Astrocyte (in vitro differentiated cells and primary cell): Measurements from ENCODE around the gene AGPS. TPM values are rescaled to one million over a fixed set of nuclear protein-coding genes. Genes with fewer than 3 reads are reported as not detected.

Experiments
- DNase-seq: peaks from one replicate; pipeline ENCODE4 v3.0.0-alpha.2; 2010; ENCODE audit warnings: low read depth
- FAIRE-seq: peaks from 2 replicates; lab custom pipeline; 2011; peaks lifted over from hg19 to GRCh38; lab: Jason Lieb, UNC
- H2AFZ ChIP-seq: 2 replicates; pipeline ENCODE4 v1.6.0; 2012; ENCODE audit warnings: low read depth, low read length, inconsistent platforms
- H3K27ac ChIP-seq: 2 replicates; pipeline ENCODE4 v1.5.1; 2011; ENCODE audit warnings: low read depth, low read length, inconsistent platforms
- H3K27me3 ChIP-seq: 2 replicates; pipeline ENCODE4 v1.6.0; 2011; ENCODE audit warnings: low read length, inconsistent platforms; ENCODE audit not compliant: insufficient read depth
- H3K36me3 ChIP-seq: 2 replicates; pipeline ENCODE4 v1.5.1; 2011; ENCODE audit warnings: low read length, inconsistent platforms; ENCODE audit not compliant: insufficient read depth
- H3K4me1 ChIP-seq: 2 replicates; pipeline ENCODE4 v1.5.1; 2011; ENCODE audit warnings: low read length, inconsistent platforms; ENCODE audit not compliant: insufficient read depth
- H3K4me2 ChIP-seq: 2 replicates; pipeline ENCODE4 v1.6.0; 2012; ENCODE audit warnings: low read length, inconsistent platforms
- H3K4me3 ChIP-seq: 2 replicates; pipeline ENCODE4 v1.5.1; 2011; ENCODE audit warnings: low read depth, mild to moderate bottlenecking, low read length, inconsistent platforms; ENCODE audit not compliant: insufficient read depth
- H3K79me2 ChIP-seq: 2 replicates; pipeline ENCODE4 v1.6.0; 2012; ENCODE audit warnings: mild to moderate bottlenecking, low read length, inconsistent platforms; ENCODE audit not compliant: insufficient read depth
- H3K9ac ChIP-seq: 2 replicates; pipeline ENCODE4 v1.6.0; 2012; ENCODE audit warnings: mild to moderate bottlenecking, low read length, inconsistent platforms
- H3K9me3 ChIP-seq: 2 replicates; pipeline ENCODE4 v1.5.1; 2012; ENCODE audit warnings: low read depth, mild to moderate bottlenecking, low read length, inconsistent platforms; ENCODE audit not compliant: insufficient read depth
- H4K20me1 ChIP-seq: 2 replicates; pipeline ENCODE4 v1.6.0; 2012; ENCODE audit warnings: low read length, inconsistent platforms; ENCODE audit not compliant: insufficient read depth
- H3K27ac Mint-ChIP-seq: one replicate; pipeline ENCODE4 v1.8.0; 2021; ENCODE audit warnings: mild to moderate bottlenecking, mixed read lengths; ENCODE audit not compliant: unreplicated experiment
- H3K27me3 Mint-ChIP-seq: one replicate; pipeline ENCODE4 v1.8.0; 2021; ENCODE audit warnings: low read depth, mixed read lengths; ENCODE audit not compliant: unreplicated experiment
- H3K36me3 Mint-ChIP-seq: one replicate; pipeline ENCODE4 v1.8.0; 2021; ENCODE audit warnings: low read depth, mixed read lengths; ENCODE audit not compliant: unreplicated experiment
- H3K4me1 Mint-ChIP-seq: one replicate; pipeline ENCODE4 v1.8.0; 2021; ENCODE audit warnings: low read depth, mixed read lengths; ENCODE audit not compliant: unreplicated experiment
- H3K4me3 Mint-ChIP-seq: one replicate; pipeline ENCODE4 v1.8.0; 2021; ENCODE audit warnings: mild to moderate bottlenecking, moderate library complexity, mixed read lengths; ENCODE audit not compliant: unreplicated experiment
- H3K9me3 Mint-ChIP-seq: one replicate; pipeline ENCODE4 v1.8.0; 2021; ENCODE audit warnings: mild to moderate bottlenecking, mixed read lengths; ENCODE audit not compliant: unreplicated experiment
- EZH2 ChIP-seq: IDR thresholded peaks from 2 replicates; pipeline ENCODE4 v1.6.1; 2012; ENCODE audit warnings: mild to moderate bottlenecking, low read length, inconsistent platforms; ENCODE audit not compliant: insufficient read depth
- total RNA-seq: library from RNA; stranded (reverse); gene quantifications from 2 replicates; pipeline ENCODE4 v1.2.1, GENCODE V29; 2021
- TF ChIP-seq, protein P1 (sequence below): IDR thresholded peaks from 2 replicates; pipeline ENCODE4 v1.5.1; 2011; ENCODE audit warnings: low read depth, mild to moderate bottlenecking, inconsistent platforms, low read length, moderate library complexity; ENCODE audit not compliant: insufficient read depth

The AGPS gene
- total RNA-seq, 1 donor from 2014 or later, result 66.2 TPM

DNA sequence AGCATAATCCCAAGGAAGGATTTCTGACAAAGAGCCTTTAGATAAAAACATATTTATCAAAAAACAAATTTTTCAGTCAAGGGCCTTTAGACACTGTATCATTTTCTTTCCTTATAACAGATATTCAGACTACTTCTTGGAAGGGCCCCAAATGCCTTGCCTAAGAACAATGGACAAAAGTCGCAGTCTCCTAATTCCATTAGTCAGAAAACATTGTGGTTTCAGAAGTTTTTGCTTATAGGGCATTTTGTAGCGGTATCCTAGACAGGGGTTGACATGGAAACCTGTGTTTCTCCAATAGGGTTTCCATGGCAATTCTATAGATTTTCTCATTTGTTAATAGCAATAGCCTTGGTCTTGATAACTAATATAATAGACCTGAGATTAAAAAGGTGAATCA is 36.7 kb upstream of the AGPS start:
- H3K36me3 Mint-ChIP-seq, result no peaks in the 10 kb centered on the region
- FAIRE-seq (no peak), DNase-seq (peak; percentile 77)
- no peaks in the 10 kb centered on the region for H3K27me3 Mint-ChIP-seq
- Histone ChIP-seq H2AFZ (no peak overlapping the region), H3K27ac (no peak overlapping the region), H3K27me3 (no peaks in the 10 kb centered on the region), H4K20me1 (no peaks in the 10 kb centered on the region), H3K79me2 (no peaks in the 10 kb centered on the region), H3K9me3 (no peaks in the 10 kb centered on the region), H3K9ac (no peak overlapping the region), H3K4me1 (no peaks in the 10 kb centered on the region), H3K4me3 (no peak overlapping the region), H3K36me3 (no peaks in the 10 kb centered on the region), H3K4me2 (no peak overlapping the region)
- H3K9me3 Mint-ChIP-seq, result no peaks in the 10 kb centered on the region
- TF ChIP-seq, protein P1, sequence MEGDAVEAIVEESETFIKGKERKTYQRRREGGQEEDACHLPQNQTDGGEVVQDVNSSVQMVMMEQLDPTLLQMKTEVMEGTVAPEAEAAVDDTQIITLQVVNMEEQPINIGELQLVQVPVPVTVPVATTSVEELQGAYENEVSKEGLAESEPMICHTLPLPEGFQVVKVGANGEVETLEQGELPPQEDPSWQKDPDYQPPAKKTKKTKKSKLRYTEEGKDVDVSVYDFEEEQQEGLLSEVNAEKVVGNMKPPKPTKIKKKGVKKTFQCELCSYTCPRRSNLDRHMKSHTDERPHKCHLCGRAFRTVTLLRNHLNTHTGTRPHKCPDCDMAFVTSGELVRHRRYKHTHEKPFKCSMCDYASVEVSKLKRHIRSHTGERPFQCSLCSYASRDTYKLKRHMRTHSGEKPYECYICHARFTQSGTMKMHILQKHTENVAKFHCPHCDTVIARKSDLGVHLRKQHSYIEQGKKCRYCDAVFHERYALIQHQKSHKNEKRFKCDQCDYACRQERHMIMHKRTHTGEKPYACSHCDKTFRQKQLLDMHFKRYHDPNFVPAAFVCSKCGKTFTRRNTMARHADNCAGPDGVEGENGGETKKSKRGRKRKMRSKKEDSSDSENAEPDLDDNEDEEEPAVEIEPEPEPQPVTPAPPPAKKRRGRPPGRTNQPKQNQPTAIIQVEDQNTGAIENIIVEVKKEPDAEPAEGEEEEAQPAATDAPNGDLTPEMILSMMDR, result no peak
- TF ChIP-seq EZH2, result no peak
- H3K4me1 Mint-ChIP-seq, result peaks cover 3% of the 10 kb centered on the region
- H3K27ac Mint-ChIP-seq, result no peak overlapping the region
- H3K4me3 Mint-ChIP-seq, result no peak overlapping the region

DNA sequence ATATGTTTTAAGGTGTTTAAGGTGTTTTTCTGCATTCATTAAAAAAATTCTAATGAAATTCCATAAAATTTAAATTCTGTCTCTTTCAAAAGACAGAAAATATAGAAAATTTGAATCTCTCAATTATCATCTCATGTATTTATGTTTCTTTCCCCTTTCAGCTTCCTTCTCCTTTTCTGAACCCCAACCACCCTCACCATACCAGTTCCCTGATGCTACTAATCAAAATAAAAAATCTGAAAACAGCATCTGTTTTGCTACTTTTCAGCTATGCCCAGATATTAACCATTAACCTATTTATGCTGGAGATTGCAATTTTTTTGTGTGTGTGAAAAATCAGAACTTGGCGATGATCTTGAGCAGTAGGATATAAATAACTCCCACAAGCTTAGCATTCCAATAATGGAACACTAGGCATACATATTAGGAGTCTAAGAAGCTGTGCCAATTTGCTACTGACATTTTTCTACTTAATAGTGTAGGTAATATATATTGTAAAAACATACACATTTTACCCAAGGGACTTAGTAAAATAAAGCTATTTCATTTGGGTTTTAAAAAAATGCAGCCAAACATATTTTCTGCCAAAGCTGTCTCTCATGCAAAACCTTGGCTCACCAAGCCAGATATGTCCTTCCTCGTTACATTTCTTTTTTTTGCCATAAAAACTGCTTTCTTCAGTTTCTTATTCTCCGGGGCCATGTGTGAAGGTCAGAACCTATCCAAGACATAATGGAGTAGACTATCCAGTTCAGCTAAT is 32.6 kb upstream of the AGPS start:
- Mint-ChIP-seq H3K9me3 (no peaks in the 10 kb centered on the region), H3K27ac (no peak overlapping the region), H3K4me1 (peaks cover 3% of the 10 kb centered on the region), H3K27me3 (no peaks in the 10 kb centered on the region), H3K4me3 (no peak overlapping the region), H3K36me3 (no peaks in the 10 kb centered on the region)
- Histone ChIP-seq H3K27ac (no peak overlapping the region), H3K36me3 (no peaks in the 10 kb centered on the region), H3K4me1 (no peaks in the 10 kb centered on the region), H3K9ac (no peak overlapping the region), H4K20me1 (no peaks in the 10 kb centered on the region), H3K9me3 (no peaks in the 10 kb centered on the region), H3K79me2 (no peaks in the 10 kb centered on the region), H2AFZ (no peak overlapping the region), H3K4me3 (no peak overlapping the region), H3K27me3 (no peaks in the 10 kb centered on the region), H3K4me2 (no peak overlapping the region)
- DNase-seq, result no peak
- no peak for TF ChIP-seq EZH2
- TF ChIP-seq, protein P1, result no peak
- no peak for FAIRE-seq

DNA sequence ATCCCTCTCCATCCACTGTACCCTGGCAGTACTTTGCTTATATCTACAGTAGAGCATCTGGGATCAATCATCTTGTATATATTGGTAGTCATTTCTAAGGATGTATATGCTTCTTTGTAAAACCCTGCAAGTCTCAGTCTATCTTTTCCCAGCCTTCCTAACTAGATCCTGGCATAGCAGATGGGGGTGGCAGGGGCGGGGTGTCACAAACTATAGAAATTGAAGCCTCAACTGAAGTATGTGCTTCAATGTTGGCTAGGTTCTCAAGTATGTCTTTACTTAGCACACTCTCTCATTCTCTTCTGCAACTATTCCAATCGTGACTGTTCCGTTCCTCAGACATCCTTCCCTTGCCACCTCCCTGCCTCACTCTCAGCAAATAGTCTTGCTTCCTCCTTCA is 30.1 kb upstream of the AGPS start:
- Histone ChIP-seq H3K27ac (no peak overlapping the region), H3K27me3 (no peaks in the 10 kb centered on the region), H3K4me2 (no peak overlapping the region), H4K20me1 (no peaks in the 10 kb centered on the region), H2AFZ (no peak overlapping the region), H3K4me1 (no peaks in the 10 kb centered on the region), H3K79me2 (no peaks in the 10 kb centered on the region), H3K9me3 (no peaks in the 10 kb centered on the region), H3K9ac (no peak overlapping the region), H3K36me3 (no peaks in the 10 kb centered on the region), H3K4me3 (no peak overlapping the region)
- Mint-ChIP-seq H3K36me3 (no peaks in the 10 kb centered on the region), H3K4me3 (no peak overlapping the region), H3K9me3 (no peaks in the 10 kb centered on the region), H3K27ac (no peak overlapping the region), H3K27me3 (no peaks in the 10 kb centered on the region), H3K4me1 (no peaks in the 10 kb centered on the region)
- no peak for DNase-seq
- no peak for FAIRE-seq
- TF ChIP-seq, protein P1, result no peak
- no peak for TF ChIP-seq EZH2
